IgD-negative memory B cell (primary cell): ENCODE measurements around the gene RNF166. TPM values are rescaled to one million over a fixed set of nuclear protein-coding genes. Genes with fewer than 3 reads are reported as not detected.
A peak's percentile ranks its signal among the peaks of the same experiment; 100 is the strongest.

Experiments
- H3K27ac Mint-ChIP-seq, 3 donors: one replicate each; pipeline ENCODE4 v1.8.0; 2020 to 2022; ENCODE audit warnings: mild to moderate bottlenecking in 3 of 3, mixed read lengths in 3 of 3, moderate library complexity in 1 of 3
- H3K27me3 Mint-ChIP-seq: one replicate; pipeline ENCODE4 v1.8.0; 2021; ENCODE audit warnings: mixed read lengths
- H3K36me3 Mint-ChIP-seq: one replicate; pipeline ENCODE4 v1.8.0; 2020; ENCODE audit warnings: mild to moderate bottlenecking, mixed read lengths
- H3K4me1 Mint-ChIP-seq, 3 donors: one replicate each; pipeline ENCODE4 v1.8.0; 2020 to 2022; ENCODE audit warnings: mixed read lengths in 3 of 3, mild to moderate bottlenecking in 1 of 3
- H3K4me3 Mint-ChIP-seq, 4 donors: one replicate each; pipeline ENCODE4 v1.8.0; 2020 to 2022; ENCODE audit warnings: mild to moderate bottlenecking in 4 of 4, mixed read lengths in 4 of 4, moderate library complexity in 3 of 4
- H3K9me3 Mint-ChIP-seq, 3 donors: one replicate each; pipeline ENCODE4 v1.8.0; 2020 to 2021; ENCODE audit warnings: mixed read lengths in 3 of 3, mild to moderate bottlenecking in 1 of 3
- polyA plus RNA-seq: library from polyadenylated mRNA; unstranded; fragments of 300-500 nt; fragmentation: Illumina TruSeq; gene quantifications from one replicate; pipeline ENCODE4 v1.2.3, GENCODE V29; 2021

RNF166 gene
- polyA plus RNA-seq, 1 donor from 2014 or later: 33.9 TPM

GRCh38 chr16:88721815-88722755, 15.9 kb upstream of the RNF166 start:
- H3K9me3 Mint-ChIP-seq: no peaks in the 10 kb centered on the region
- no peak overlapping the region for H3K27ac Mint-ChIP-seq
- no peak overlapping the region for H3K4me3 Mint-ChIP-seq
- H3K36me3 Mint-ChIP-seq: no peaks in the 10 kb centered on the region
- no peaks in the 10 kb centered on the region for H3K27me3 Mint-ChIP-seq
- H3K4me1 Mint-ChIP-seq: peaks cover 0 to 2% (median 0%) of the 10 kb centered on the region in 3 donors

DNA sequence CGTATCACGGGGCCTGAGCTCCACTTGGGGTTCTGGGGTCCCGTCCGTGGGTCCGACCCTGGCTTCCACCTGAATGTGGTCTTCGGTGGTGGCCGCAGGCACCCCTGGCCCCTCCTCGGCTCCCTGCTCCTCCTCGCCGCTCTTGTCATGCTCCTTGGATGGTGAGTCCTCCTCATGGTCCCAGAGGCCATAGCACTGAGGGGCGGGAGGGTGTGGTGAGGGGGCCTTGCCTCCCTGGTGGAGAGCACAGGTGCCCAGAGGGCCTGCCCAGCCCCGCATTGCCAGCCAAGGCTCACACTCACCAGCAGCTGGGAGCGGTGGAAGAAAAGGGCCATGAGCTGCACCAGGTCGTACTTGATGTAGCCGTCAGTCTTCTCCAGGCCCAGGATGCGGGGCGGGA, 15.0 kb upstream of the RNF166 start:
- Mint-ChIP-seq H3K27me3 (no peaks in the 10 kb centered on the region), H3K9me3 (no peaks in the 10 kb centered on the region), H3K4me3 (no peak overlapping the region), H3K27ac (no peak overlapping the region), H3K4me1 (no peaks in the 10 kb centered on the region), H3K36me3 (no peaks in the 10 kb centered on the region)

- no peak overlapping the region for H3K27ac Mint-ChIP-seq
- H3K27me3 Mint-ChIP-seq: no peaks in the 10 kb centered on the region
- H3K4me1 Mint-ChIP-seq: no peaks in the 10 kb centered on the region
- H3K4me3 Mint-ChIP-seq: no peak overlapping the region
- H3K36me3 Mint-ChIP-seq: no peaks in the 10 kb centered on the region
- H3K9me3 Mint-ChIP-seq: no peaks in the 10 kb centered on the region
These were observed 14.3 kb upstream of the RNF166 start for GRCh38 chr16:88720396-88720970.

DNA sequence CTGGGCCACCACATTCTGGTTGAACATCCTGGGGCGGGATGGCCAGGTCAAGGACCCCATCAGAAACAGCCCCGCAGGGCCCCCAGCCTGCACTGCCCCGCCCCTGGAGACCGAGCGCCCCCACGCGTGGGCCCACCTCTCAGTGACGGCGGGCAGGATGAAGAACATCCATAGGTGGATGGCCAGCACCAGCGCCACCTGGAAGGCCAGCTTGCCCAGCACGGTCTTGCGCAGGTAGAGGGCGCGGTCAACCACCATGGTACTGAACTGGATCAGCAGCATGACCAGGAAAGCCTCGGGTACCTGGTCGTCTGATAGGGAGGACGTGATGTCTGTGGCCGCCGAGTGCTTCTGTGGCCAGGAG, 13.7 kb upstream of the RNF166 start:
- Mint-ChIP-seq H3K4me3 (no peak overlapping the region), H3K27me3 (no peaks in the 10 kb centered on the region), H3K36me3 (no peaks in the 10 kb centered on the region), H3K27ac (no peak overlapping the region), H3K9me3 (no peaks in the 10 kb centered on the region), H3K4me1 (no peaks in the 10 kb centered on the region)

GRCh38 chr16:88719267-88719932, 13.2 kb upstream of the RNF166 start:
- Mint-ChIP-seq H3K36me3 (no peaks in the 10 kb centered on the region), H3K4me3 (no peak overlapping the region), H3K27ac (no peak overlapping the region), H3K4me1 (no peaks in the 10 kb centered on the region), H3K27me3 (no peaks in the 10 kb centered on the region), H3K9me3 (no peaks in the 10 kb centered on the region)

DNA sequence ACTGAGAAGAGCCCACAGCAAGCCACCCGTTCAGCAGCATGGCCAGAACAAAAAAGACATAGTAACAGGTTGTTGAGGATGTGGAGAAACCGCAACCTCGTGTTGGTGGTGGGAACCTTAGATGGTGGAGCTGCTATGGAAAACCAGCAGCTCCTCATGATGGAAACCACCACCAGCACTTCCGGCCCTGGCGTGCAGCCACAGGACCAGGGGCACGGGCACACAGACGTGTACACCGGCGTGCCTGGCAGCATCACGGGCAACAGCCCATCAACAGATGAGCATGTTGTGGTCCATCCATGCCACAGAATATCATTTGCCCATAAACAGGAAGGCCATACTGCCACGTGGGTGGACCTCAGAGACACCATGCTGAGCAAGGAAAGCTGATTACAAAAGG, 12.0 kb upstream of the RNF166 start:
- H3K27ac Mint-ChIP-seq: peak overlapping the region in 1 of 3 donors; percentile 42

GRCh38 chr16:88716601-88717001, 10.4 kb upstream of the RNF166 start:
- Mint-ChIP-seq H3K27ac (no peak overlapping the region), H3K4me1 (no peaks in the 10 kb centered on the region), H3K9me3 (no peaks in the 10 kb centered on the region), H3K27me3 (no peaks in the 10 kb centered on the region), H3K4me3 (no peak overlapping the region), H3K36me3 (no peaks in the 10 kb centered on the region)

More for the DNA sequence above, 12.0 kb upstream of the RNF166 start:
- H3K4me3 Mint-ChIP-seq: peak overlapping the region in 1 of 4 donors; percentile 26
- no peaks in the 10 kb centered on the region for H3K4me1 Mint-ChIP-seq
- no peaks in the 10 kb centered on the region for H3K9me3 Mint-ChIP-seq
- no peaks in the 10 kb centered on the region for H3K27me3 Mint-ChIP-seq
- H3K36me3 Mint-ChIP-seq: no peaks in the 10 kb centered on the region

- Mint-ChIP-seq H3K9me3 (no peaks in the 10 kb centered on the region), H3K27ac (no peak overlapping the region), H3K27me3 (no peaks in the 10 kb centered on the region), H3K36me3 (no peaks in the 10 kb centered on the region), H3K4me1 (no peaks in the 10 kb centered on the region), H3K4me3 (no peak overlapping the region)
These were observed 10.0 kb upstream of the RNF166 start for GRCh38 chr16:88716201-88716600.

DNA sequence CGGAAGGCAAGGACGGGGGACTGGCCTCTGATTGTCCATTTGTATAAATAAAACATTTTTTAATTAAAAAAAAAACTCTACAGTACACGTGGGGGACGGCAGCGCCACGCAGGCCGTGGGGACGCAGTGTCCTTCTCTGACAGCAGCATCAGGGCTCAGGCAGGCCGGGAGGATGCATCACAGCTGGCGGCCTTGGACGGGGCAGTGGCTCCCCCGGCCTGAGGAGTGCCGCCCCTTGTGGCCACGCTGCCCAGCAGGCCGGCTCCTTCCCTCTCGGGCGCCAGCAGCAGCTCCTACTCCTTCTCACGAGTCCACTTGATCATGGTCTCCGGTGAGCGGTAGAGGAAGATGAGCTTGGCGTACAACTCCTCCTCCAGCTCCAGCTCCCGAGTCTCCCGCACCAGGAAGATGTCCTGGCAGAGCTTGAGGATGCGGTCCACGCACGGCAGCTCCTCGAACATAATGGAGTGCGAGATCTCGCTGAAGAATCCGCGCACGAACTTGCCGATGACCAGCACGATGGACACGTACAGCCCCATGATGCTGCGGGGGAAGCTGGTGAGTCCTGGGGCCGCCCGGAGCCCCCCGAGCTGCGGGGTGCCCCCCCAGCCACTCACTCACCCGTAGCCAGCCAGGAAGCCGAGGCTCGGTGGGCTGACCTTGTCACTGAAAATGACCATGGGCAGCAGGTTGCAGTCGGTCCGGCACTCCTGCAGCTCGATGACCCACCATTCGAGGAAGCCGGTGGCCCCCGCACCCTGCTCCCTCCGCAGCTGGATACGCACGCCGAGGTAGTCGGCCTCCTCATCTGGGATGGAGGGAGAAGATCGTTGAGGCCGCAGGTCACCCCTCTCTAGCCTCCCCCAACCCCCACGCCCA, 9.3 kb upstream of the RNF166 start:
- Mint-ChIP-seq H3K9me3 (no peaks in the 10 kb centered on the region), H3K4me1 (no peaks in the 10 kb centered on the region), H3K27ac (no peak overlapping the region), H3K27me3 (no peaks in the 10 kb centered on the region), H3K4me3 (no peak overlapping the region), H3K36me3 (no peaks in the 10 kb centered on the region)

- Mint-ChIP-seq H3K9me3 (no peaks in the 10 kb centered on the region), H3K27ac (no peak overlapping the region), H3K4me1 (no peaks in the 10 kb centered on the region), H3K4me3 (no peak overlapping the region), H3K36me3 (no peaks in the 10 kb centered on the region), H3K27me3 (no peaks in the 10 kb centered on the region)
These were observed 8.5 kb upstream of the RNF166 start for GRCh38 chr16:88714420-88715302.

GRCh38 chr16:88713568-88714419, 7.6 kb upstream of the RNF166 start:
- Mint-ChIP-seq H3K27ac (peak overlapping the region in 1 of 3 donors; percentile 59), H3K27me3 (no peaks in the 10 kb centered on the region), H3K9me3 (no peaks in the 10 kb centered on the region), H3K4me1 (no peaks in the 10 kb centered on the region), H3K36me3 (no peaks in the 10 kb centered on the region), H3K4me3 (no peak overlapping the region)

- Mint-ChIP-seq H3K4me3 (no peak overlapping the region), H3K4me1 (no peaks in the 10 kb centered on the region), H3K27ac (no peak overlapping the region), H3K36me3 (no peaks in the 10 kb centered on the region), H3K9me3 (no peaks in the 10 kb centered on the region), H3K27me3 (no peaks in the 10 kb centered on the region)
These were observed 6.8 kb upstream of the RNF166 start for GRCh38 chr16:88713054-88713453.

- peak overlapping the region in 1 of 3 donors; percentile 23 for H3K27ac Mint-ChIP-seq
- no peaks in the 10 kb centered on the region for H3K9me3 Mint-ChIP-seq
- H3K4me3 Mint-ChIP-seq: no peak overlapping the region
- H3K36me3 Mint-ChIP-seq: no peaks in the 10 kb centered on the region
- peaks cover under 1 to 1% (median 1%) of the 10 kb centered on the region in 3 donors for H3K4me1 Mint-ChIP-seq
- no peaks in the 10 kb centered on the region for H3K27me3 Mint-ChIP-seq
These were observed 6.3 kb upstream of the RNF166 start for GRCh38 chr16:88712362-88712979.
